C4-2B (cell line): Measurements from ENCODE around the gene TPK1.

Experiments
- ZFX ChIP-seq: fragments of 450-650 bp; IDR thresholded peaks from 2 replicates; pipeline ENCODE4 v1.6.1; 2017
- TF ChIP-seq, protein P1 (sequence below): fragments of 450-650 bp; conservative IDR thresholded peaks from 2 replicates; pipeline ENCODE4 v1.5.1; 2017; ENCODE audit warnings: mild to moderate bottlenecking

DNA sequence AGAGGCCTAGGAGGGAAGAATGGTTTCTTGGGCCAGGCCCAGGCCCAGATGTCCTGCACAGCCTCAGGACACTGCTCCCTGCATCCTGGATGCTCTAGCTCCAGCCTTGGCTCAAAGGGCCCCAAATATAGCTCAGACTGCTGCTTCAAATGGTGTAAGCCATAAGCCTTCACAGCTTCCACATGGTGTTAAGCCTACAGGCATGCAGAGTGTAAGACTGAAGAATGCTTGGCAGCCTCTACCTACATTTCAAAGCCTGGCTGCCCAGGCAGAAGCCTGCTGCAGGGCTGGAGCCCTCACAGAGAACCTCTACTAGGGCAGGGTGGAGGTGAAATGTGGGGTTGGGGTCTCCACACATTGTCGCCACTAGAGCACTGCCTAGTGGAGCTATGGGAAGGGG is 118.1 kb downstream of the TPK1 start:
- TF ChIP-seq, protein P1, sequence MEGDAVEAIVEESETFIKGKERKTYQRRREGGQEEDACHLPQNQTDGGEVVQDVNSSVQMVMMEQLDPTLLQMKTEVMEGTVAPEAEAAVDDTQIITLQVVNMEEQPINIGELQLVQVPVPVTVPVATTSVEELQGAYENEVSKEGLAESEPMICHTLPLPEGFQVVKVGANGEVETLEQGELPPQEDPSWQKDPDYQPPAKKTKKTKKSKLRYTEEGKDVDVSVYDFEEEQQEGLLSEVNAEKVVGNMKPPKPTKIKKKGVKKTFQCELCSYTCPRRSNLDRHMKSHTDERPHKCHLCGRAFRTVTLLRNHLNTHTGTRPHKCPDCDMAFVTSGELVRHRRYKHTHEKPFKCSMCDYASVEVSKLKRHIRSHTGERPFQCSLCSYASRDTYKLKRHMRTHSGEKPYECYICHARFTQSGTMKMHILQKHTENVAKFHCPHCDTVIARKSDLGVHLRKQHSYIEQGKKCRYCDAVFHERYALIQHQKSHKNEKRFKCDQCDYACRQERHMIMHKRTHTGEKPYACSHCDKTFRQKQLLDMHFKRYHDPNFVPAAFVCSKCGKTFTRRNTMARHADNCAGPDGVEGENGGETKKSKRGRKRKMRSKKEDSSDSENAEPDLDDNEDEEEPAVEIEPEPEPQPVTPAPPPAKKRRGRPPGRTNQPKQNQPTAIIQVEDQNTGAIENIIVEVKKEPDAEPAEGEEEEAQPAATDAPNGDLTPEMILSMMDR = no peak
- TF ChIP-seq ZFX = no peak
